GM21447 (cell line): ENCODE results near the gene C3orf20.
"Not testable (repeated sequence)": the region's sequence is repeated elsewhere in the genome, so short reads cannot be mapped to it uniquely, and the experiment has no call there.

ENCODE experiments used
- ATAC-seq: cut with Tn5 transposase; IDR thresholded peaks from one replicate; pipeline ENCODE4 v1.9.1; 2021; ENCODE audit not compliant: unreplicated experiment

C3orf20 gene

DNA sequence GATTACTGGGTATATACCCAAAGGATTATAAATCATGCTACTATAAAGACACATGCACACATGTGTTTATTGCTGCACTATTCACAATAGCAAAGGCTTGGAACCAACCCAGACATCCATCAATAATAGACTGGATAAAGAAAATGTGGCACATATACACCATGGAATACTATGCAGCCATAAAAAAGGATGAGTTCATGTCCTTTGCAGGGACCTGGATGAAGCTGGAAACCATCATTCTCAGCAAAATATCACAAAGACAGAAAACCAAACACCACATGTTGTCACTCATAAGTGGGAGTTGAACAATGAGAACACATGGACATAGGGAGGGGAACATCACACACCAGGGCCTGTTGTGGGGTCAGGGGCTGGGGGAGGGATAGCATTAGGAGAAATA lies 78.0 kb downstream of the C3orf20 start:
- not testable (repeated sequence) for ATAC-seq

DNA sequence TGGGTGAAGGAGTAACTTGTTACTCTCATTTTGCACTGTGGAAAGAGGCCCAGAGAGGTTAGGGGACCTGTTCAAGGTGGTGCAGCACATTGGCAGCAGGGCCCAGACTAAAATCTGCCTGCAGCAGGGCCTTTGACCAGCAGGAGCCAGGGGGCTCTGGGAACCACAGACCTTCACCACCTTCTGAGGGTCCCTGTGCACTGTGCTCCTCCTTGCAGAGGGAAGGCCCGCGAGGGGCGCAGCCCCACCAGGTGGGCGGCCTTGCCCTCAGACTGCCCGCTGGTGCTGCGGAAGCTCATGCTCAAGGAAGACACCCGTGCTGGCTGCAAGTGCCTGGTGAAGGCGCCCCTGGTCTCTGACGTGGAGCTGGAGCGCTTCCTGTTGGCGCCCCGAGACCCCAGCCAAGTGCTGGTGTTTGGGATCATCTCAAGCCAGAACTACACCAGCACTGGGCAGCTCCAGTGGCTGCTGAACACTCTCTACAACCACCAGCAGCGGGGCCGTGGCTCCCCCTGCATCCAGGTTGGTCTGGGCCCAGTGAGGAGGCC lies 82.3 kb downstream of the C3orf20 start:
- no peak for ATAC-seq

DNA sequence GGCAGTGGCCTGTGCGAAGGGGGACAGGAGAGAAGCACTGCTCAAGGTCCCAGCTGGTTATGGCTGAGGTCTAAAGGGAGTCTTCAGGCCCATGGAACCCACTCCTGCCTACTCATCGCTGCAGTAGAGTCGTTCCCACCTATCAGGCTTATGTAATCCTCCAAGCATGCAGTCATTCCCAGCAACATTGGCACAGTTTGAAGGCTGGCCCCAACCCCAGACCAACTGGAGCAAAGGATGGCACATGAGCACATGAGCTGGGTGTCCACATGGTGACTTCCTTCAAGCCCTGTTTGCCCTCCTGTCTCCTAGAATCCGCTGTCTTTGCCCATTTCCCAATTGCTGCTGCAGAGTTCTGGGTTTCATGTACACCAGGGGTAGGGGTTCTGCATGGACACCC lies 83.4 kb downstream of the C3orf20 start:
- ATAC-seq = no peak

DNA sequence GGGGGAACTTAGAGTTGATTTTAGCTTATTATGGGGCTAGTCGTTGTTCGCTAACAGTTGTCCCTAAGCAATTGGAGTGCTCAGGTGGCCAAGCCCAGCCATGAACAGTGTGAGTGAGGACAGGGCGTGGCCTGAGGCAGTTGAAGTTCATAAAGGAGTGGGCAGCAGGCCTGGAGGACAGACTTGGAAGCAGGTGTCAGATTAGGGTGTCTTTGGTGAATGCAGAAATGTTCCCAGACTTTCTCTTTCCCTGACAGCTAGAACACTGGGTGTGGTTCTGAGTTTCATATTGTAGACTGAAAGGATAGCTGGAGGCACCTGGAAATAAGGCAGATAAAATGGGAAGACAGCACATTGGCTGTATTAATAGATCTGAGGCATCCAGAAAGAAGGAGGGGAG lies 84.0 kb downstream of the C3orf20 start:
- ATAC-seq = no peak

DNA sequence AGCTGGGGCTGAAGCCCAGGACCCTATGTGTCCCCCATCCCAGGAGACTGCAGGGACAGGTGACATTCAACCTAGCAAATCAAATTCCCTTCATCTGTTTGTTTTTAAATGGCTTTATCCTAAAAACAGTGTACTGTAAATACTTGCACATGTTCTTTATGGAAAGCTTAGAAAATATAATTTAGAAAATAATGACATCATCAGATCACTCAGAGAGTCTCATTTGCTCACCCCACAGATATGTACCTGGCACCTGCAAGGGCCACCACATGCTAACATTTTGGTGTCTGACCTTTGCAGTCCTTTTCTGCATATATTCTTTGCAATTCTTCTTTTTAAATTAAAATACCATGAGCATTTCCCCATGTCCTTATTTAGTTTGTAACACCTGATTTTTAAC lies 85.2 kb downstream of the C3orf20 start:
- no peak for ATAC-seq

DNA sequence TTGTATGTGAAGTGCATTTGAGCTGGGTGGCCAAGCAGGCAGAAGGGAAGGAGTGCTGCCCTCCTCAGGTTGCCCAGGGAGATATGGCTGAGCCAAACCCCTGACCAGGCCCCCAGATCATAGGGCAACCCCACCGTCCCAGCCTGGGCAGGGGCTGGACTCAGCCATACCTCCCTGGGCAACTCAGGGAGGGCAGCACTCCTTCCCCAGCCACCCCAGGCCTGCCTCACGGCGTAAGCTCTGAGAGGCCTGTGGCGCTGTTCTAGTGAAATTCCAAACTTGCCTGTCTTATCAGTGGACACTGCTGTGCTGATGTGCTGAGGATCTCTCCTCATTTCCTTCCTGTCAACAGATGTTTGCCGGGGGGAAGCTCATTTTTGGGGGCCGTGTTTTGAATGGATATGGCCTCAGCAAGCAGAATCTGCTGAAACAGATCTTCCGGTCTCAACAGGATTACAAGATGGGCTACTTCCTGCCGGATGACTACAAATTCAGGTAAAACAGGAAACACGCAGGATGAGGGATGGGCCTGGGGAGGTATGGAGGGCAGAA lies 86.3 kb downstream of the C3orf20 start:
- ATAC-seq = no peak

DNA sequence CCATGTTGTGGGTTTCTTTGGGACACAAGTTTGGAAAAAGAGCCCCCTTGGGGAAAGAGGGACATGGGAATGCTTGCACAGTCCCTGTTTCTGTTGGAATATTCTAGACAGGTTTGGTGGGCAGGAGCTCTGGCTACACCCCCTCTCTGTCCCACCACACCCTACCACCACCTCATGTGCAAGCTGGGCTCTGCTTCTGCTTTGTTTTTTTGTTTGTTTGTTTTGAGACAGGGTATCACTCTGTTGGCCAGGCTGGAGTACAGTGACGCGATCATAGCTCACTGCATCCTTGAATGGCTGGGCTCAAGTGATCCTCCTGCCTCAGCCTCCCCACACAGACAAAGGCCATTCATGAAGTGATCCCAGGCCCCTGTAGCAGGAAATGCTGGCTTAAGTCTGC lies 86.9 kb downstream of the C3orf20 start:
- ATAC-seq = no peak

DNA sequence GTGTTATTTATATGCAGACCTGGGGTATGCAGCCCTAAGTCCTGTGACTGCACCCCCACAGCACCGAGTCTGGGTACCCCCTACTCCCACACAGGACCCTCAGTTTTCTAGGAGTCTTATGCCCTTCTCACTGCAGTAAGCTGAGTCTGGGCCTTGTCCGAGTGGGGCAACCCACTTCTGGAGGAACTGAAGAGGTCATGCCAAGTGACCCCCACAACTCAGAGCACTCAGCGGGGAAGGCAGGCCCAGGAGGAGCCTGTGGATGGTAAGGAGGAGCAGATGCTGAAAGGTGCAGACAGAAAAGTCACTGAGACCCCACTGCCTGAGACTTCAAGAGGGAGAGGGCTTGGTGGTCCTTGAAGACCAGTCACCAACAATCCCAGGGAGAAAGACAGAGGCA lies 87.8 kb downstream of the C3orf20 start:
- no peak for ATAC-seq

DNA sequence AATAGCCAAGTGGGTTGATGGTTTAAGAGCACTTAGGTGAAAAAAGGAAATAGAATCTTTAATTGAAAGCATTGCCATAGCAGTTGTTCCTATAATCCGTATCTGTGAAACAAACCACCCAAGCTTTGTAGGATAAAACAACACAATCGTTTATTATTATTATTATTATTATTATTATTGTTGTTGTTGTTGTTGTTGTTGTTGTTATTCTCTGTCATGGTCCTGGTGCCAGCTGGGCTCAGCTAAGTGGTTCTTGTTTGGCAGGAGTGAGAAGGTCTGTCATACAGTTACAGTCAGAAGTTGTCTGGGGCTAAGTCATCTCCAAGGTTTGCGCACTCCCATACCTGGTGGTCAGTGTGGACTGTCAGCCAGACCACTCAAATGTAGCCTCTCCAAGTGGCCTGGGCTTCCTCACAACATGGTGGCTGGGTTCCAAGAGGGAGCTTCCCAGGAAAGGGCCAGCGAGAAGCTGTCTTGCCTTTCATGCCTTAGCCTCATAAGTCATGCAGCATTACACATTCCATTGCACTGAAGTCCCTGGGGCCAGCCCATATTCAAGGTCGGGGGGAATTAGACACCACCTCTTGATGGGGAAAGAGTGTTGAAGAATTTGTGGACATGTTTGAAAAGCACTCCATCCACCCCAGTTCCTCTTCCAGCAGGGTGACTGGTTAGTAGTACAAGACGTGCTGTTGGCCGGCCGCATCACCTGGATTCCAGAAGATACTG lies 89.6 kb downstream of the C3orf20 start:
- ATAC-seq = no peak

DNA sequence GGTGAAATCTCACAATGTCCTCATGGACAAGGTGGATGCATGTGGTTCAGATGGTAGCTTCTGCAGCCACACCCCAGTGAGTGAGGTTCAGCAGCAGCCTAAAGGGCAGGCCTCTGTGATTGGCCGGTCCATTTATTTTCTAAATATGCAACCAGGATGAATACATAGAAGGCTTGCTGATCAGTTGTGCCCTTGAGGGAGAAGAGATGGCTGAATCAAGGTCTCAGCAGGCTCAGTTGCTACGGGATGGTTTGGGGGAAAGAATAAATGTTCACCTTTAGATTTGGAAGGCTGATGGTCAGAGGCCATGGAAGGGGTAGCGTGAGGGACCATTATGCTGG lies 90.1 kb downstream of the C3orf20 start:
- no peak for ATAC-seq

DNA sequence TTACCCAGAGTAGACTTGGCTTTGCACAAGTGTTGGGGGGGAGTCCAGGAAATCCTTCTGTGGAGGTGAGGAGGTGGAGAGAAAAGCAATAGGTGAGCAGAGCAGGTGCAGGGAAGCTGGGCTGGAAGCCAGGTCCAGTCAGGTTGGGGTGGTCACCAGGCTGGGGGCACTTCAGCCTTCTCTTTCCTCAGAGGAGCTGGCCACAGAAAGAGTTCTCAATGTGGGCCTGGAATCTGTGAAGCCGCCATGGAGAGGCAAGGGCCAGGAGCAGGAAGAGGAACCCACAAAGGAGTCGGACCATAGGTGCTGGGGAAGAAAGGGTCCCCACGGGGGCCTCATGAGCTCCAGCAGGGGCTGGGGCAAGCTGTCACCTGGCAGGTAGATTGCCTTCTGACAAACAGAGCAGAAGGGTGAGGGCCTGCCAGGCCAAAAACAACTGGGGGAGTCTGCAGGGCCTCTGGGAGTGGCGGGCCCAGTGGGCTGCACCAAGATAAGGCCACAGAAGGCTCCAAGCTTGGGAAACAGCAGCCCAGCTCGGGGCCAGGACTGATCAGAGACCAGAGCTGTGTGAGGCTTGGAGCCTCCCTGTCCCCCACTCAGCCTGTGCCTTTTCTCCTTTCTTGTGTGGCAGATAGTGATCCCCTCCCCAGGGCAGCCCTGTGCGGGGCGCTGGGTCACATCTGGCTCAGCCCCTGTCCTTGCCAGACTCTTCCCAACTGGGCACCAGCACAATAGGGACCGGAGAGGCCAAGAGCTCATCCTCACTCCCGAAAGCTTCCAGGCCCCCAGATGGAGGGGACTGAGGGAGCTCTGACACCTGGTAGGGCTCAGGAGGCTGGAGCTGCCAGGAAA lies 90.9 kb downstream of the C3orf20 start:
- ATAC-seq = no peak

DNA sequence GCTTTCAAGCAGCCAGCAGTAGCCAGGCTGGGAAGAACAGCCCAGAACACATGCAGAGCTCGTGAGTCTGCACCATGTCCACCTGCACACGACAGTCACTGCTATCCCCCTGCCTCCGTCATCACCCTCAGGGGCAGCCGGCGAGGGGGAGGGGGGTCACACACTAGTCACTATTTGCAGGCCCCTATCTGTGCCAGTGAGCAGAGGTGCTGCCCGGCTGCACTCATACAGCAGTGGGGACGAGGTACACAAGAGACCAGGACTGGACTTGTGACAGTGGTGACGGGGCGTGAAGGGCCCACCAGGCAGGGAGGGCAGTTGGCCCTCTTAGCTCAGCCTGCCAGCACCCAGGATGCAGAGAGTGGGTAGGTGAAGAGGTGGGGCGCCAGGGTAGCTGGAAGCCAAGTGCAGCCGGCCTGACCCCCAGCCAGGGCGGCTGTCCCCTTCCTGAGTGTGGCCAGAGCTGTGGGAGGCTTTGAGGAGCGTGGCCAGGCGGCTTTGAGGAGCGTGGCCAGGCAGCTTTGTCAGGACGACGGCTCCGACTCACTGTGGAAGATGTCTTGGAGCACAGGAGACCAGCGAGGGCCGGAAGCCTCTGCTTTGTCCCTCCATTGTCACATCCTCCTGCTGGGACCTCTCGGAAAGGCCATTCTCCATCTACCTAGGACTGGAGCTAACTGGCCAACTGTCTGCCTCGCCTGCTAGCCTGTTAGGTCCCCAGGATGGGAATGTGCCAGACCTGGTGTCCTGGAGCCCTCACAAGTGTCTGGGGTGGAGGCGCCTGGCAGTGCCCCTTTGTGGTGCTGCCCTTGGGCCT lies 91.7 kb downstream of the C3orf20 start:
- ATAC-seq = no peak

DNA sequence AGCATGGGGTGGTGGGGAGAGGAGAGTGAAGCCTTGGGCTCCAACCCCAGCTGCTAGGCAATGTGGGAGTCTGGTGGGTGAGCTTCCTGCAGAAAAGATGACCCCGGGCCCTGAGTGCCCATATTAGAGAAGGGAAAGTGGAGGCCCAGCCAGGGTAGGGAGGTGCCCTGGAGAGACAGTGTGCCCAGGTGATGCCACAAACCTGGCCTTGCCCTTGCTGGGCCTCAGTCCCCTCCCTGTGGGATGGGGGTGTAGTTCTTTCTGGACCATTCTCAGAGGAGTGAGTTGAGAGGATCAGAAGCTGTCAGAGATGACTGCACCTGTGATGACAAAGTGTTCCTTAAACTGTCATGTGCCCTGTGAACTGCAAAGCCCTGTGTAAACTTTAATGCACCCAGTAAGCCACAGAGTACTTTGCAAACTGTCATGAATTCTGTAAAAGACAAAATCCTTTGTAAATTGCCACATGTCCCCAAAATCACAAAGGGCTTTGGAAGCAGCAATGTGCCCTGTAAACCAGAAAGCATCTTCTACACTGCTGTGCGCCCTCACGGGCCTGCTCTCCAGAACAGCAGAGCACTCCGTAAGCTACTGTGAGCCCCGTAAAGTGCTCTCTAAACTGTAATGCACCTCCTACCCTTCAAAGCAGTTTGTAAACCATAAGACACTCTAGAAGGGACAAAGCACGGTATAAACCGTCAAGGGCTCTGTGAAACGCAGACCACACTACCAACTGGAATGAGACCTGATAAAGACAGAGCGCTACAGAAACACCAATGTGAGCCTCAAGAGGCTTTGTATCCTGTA lies 92.5 kb downstream of the C3orf20 start:
- ATAC-seq = no peak

DNA sequence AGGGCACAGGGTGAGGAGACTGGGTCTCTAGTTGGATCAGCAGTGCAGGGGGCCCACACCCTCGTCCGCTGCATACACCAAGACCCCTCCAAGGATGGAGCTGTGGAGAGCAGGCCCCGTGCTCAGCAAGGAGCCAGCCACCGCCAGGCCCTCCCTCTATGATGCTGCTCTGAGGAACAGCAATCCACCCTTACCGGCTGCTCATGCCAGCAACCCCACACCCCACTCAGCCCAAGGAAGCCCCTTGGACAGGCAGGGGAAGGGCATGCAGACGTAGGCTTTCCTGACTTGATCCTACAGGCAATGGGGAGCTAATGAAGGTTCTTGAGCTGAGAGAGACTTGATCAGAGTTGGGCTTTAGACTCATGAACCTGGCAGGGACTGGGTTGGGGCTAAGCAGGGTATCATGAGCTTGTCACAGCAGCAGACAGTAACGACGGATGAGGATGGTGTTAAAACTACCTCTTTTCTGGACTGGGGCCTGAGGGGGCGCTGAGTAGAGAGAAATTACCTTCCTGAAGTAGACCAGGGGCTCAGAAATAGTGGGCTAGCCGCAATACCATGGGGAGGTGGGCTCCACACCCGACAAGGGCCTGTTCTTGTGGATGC lies 93.3 kb downstream of the C3orf20 start:
- ATAC-seq = no peak

DNA sequence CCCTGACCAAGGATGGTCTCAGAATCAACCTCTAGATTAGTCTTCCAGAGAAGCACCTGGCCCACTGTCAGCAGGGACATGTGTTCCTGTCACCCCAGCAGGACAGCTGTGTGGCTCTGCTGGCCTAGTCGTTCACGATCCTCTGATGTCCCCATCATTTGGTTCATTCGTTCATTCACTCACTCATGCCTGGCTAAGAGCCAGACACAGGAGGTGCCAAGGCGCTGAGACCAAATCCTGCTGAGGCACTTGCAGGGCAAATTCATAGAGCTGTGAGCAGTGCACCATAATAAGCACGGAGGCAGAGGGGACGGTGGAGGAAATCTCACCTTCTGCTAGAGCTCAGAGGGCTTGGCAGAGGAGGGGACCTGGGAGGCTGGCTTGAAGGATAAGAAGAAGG lies 93.9 kb downstream of the C3orf20 start:
- no peak for ATAC-seq

DNA sequence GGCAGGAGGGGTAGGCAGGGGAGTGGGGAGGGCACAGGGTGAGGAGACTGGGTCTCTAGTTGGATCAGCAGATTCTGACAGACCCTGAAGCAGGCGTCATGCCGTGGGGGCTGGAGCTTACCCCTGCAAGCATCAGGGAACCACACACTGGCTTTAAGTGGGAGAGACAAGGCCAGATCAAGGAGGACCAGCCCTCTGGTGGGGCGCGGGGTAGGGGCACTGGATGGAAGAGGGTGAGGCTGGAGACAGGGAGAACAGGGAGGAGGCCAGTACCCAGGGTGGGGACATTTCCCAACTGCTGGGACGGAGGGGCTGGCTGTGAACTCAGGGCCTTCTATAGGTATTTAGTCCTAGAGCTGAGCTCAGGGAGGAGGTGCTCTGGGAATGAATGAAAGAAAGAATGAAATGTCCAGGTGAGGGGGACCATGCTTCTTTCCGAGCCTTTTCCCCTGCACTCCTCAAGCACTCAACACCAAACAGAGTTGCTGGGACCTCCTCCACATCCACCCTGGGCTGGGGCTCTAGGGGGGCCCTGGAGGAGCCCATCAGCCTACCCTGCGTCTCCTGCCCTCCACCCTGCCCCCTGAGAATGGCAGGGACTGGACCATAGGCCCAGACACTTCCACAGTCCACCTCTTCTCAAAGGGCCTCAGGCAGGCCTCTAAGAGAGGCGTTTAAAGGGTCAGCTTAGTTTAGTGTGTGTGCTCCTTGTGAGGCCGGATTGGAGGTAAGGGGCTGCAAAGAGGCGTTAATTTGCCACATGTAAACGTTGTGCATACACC lies 94.8 kb downstream of the C3orf20 start:
- no peak for ATAC-seq

DNA sequence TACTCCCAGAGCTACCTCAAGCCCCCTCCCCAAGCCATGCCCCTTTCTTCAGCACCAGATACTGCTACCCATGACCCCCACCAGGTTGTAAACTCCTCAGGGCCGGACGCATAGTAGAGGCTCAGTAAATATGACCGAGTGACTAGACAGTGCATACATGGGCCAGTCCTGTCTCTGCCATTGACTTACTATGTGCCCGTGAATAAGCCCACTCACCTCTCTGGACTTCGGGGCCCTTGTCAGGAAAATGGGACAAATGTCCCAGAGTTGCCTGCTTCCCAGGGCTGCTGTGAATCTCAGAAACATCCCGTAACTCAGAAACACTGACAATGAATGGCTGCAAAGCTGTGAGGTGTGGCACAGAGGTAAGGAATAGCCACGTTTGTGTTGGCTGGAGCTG lies 95.7 kb downstream of the C3orf20 start:
- ATAC-seq = no peak

DNA sequence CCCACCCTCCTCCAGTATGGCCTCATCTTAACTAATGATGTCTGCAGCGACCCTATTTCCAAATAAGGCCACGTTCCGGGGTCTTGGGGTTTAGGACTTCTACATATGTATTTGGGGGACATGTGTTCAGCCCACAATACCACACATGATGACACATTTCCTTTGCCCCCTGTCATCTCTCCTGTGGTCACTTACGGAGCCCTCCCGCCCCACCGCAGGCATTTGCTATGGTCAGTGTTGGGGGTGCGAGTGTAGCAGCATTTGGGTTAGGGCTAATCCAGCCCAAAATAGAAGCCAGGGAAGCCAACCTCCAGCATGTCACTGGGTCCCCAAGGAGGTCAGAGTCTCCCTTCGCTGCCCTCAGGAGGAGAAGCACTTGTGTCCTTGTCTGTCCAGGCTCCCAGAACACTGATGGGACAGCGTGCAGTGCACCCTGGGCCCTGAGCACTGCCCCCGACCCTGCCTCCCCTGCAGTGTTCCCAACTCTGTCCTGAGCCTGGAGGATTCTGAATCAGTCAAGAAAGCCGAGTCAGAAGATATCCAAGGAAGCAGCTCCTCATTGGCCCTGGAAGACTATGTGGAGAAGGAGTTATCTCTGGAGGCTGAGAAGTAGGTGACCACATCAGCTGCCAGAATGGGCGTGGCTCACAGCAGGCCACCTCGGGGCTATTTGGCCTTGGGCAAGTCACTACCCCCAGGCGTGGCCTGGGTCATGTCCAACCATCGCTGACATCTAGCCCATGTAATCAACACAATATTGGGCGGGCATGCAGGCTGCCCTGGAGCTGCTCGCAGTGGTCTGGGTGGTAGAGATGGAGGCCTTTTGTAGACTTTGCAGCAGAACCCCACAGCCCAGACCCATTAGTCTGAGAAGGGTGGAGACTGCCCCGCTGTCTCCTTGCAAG lies 96.9 kb downstream of the C3orf20 start:
- no peak for ATAC-seq
